Thymus (tissue), 11 donors: ENCODE results near the gene NEXMIF. TPM values are rescaled to one million over a fixed set of nuclear protein-coding genes. Genes with fewer than 3 reads are reported as not detected.
"Not testable (repeated sequence)": the region's sequence is repeated elsewhere in the genome, so short reads cannot be mapped to it uniquely, and the experiment has no call there.

Experiments used
- DNase-seq, 9 donors: peaks; one replicate each; pipeline ENCODE4 v3.0.0-alpha.2; 2013; ENCODE audit warnings: low spot score in 9 of 9, low read depth in 6 of 9, missing footprints in 1 of 9
- H3K27ac ChIP-seq, 2 donors: one replicate each; pipeline ENCODE4 v1.5.1; 2013; ENCODE audit warnings: control low read depth in 1 of 2, low read depth in 1 of 2, low read length in 1 of 2, mild to moderate bottlenecking in 1 of 2, moderate library complexity in 1 of 2
- H3K27me3 ChIP-seq, 2 donors: one replicate each; pipeline ENCODE4 v1.5.1; 2013; ENCODE audit warnings: low read length in 1 of 2; ENCODE audit not compliant: control insufficient read depth in 2 of 2, insufficient read depth in 1 of 2
- H3K36me3 ChIP-seq, 2 donors: one replicate each; pipeline ENCODE4 v1.5.1; 2013; ENCODE audit warnings: low read length in 1 of 2, mild to moderate bottlenecking in 1 of 2, moderate library complexity in 1 of 2; ENCODE audit not compliant: control insufficient read depth in 2 of 2, insufficient read depth in 2 of 2
- H3K4me1 ChIP-seq, 2 donors: one replicate each; pipeline ENCODE4 v1.5.1; 2013; ENCODE audit warnings: low read length in 2 of 2; ENCODE audit not compliant: control insufficient read depth in 2 of 2, insufficient read depth in 2 of 2
- H3K4me3 ChIP-seq, 2 donors: one replicate each; pipeline ENCODE4 v1.5.1; 2013; ENCODE audit warnings: low read length in 2 of 2, control low read depth in 1 of 2, mild to moderate bottlenecking in 1 of 2
- H3K9me3 ChIP-seq, 2 donors: one replicate each; pipeline ENCODE4 v1.5.1; 2013; ENCODE audit warnings: low read length in 1 of 2, mild to moderate bottlenecking in 1 of 2; ENCODE audit not compliant: control insufficient read depth in 2 of 2, insufficient read depth in 1 of 2
- WGBS: extraction: QIAGEN DNeasy Blood & Tissue Kit; methylation state at CpG from one replicate; pipeline ENCODE4 v1.1.7; 2013; 5-methylcytosine and 5-hydroxymethylcytosine counted together
- polyA plus RNA-seq: library from polyadenylated mRNA; stranded (reverse); fragments of 200-250 nt; gene quantifications from one replicate; pipeline ENCODE4 v1.2.3, GENCODE V29; 2013
- total RNA-seq: library from RNA; stranded (reverse); fragments of 120-200 nt; gene quantifications from one replicate; pipeline ENCODE4 v1.2.4, GENCODE V29; 2013
- donor health status: healthy.

Gene NEXMIF
- total and polyA plus RNA-seq, 2 donors: 0.05 to 0.11 TPM

GRCh38 chrX:74774988-74775387 is 150.3 kb downstream of the NEXMIF start:
- 76% methylated on average over 1 of the region's 1 CpG for WGBS

GRCh38 chrX:74736450-74736849 is 188.8 kb downstream of the NEXMIF start:
- 93% methylated on average over 3 of the region's 3 CpGs for WGBS

More at GRCh38 chrX:74774988-74775387, 150.3 kb downstream of the NEXMIF start:
- Histone ChIP-seq H3K27me3 (no peaks in the 10 kb centered on the region), H3K4me3 (no peak overlapping the region), H3K27ac (no peak overlapping the region), H3K36me3 (no peaks in the 10 kb centered on the region), H3K9me3 (no peaks in the 10 kb centered on the region), H3K4me1 (no peaks in the 10 kb centered on the region)
- DNase-seq: no peak

GRCh38 chrX:74705269-74705668 is 220.0 kb downstream of the NEXMIF start:
- Histone ChIP-seq H3K27me3 (no peaks in the 10 kb centered on the region), H3K27ac (no peak overlapping the region), H3K36me3 (no peaks in the 10 kb centered on the region), H3K4me3 (no peak overlapping the region), H3K4me1 (no peaks in the 10 kb centered on the region), H3K9me3 (no peaks in the 10 kb centered on the region)
- 93% methylated on average over 2 of the region's 2 CpGs for WGBS
- no peak for DNase-seq

More at GRCh38 chrX:74736450-74736849, 188.8 kb downstream of the NEXMIF start:
- Histone ChIP-seq H3K27ac (no peak overlapping the region), H3K4me1 (no peaks in the 10 kb centered on the region), H3K27me3 (no peaks in the 10 kb centered on the region), H3K36me3 (no peaks in the 10 kb centered on the region), H3K4me3 (no peak overlapping the region), H3K9me3 (no peaks in the 10 kb centered on the region)
- no peak for DNase-seq

GRCh38 chrX:74701343-74701742 is 223.9 kb downstream of the NEXMIF start:
- DNase-seq, H3K36me3 ChIP-seq: not testable (repeated sequence)

GRCh38 chrX:74684466-74684865 is 240.8 kb downstream of the NEXMIF start:
- Histone ChIP-seq H3K27ac (no peak overlapping the region), H3K4me1 (no peaks in the 10 kb centered on the region), H3K27me3 (no peaks in the 10 kb centered on the region), H3K36me3 (no peaks in the 10 kb centered on the region), H3K9me3 (no peaks in the 10 kb centered on the region), H3K4me3 (no peak overlapping the region)
- WGBS: 87% methylated on average over 2 of the region's 2 CpGs
- DNase-seq: no peak

More at GRCh38 chrX:74701343-74701742, 223.9 kb downstream of the NEXMIF start:
- WGBS: 100% methylated on average over 2 of the region's 2 CpGs
- H3K4me1 ChIP-seq, H3K27me3 ChIP-seq, H3K4me3 ChIP-seq, H3K27ac ChIP-seq, H3K9me3 ChIP-seq: not testable (repeated sequence)

Other genes starting within 250 kb of the NEXMIF start
- gene ABCB7, start 230.8 kb upstream of the NEXMIF start, total RNA-seq: 27.7 TPM
- gene ABCB7, start 230.8 kb upstream of the NEXMIF start, polyA plus RNA-seq: 17.8 TPM